Mesenchymal stem cell (in vitro differentiated cells and primary cell): ENCODE data around the gene SLCO3A1.
"Not testable (repeated sequence)": the region's sequence is repeated elsewhere in the genome, so short reads cannot be mapped to it uniquely, and the experiment has no call there.

ENCODE experiments used
- DNase-seq: peaks from one replicate; pipeline ENCODE4 v3.0.0-alpha.2; 2013
- H2AFZ ChIP-seq: one replicate; pipeline ENCODE4 v1.6.1; 2013; ENCODE audit warnings: low read depth, mild to moderate bottlenecking, control low read depth, inconsistent platforms, low read length, moderate library complexity
- H2AK5ac ChIP-seq: 2 replicates; pipeline ENCODE4 v1.6.1; 2013; ENCODE audit warnings: low read length, moderate library complexity, mild to moderate bottlenecking, inconsistent platforms; ENCODE audit not compliant: severe bottlenecking
- H2BK120ac ChIP-seq: one replicate; pipeline ENCODE4 v1.6.1; 2013; ENCODE audit warnings: low read depth, mild to moderate bottlenecking, inconsistent platforms, low read length, moderate library complexity
- H2BK12ac ChIP-seq, 2 experiments: one replicate each; pipeline ENCODE4 v1.6.1; 2013; ENCODE audit warnings: inconsistent platforms in 2 of 2, low read length in 2 of 2, mild to moderate bottlenecking in 2 of 2, moderate library complexity in 2 of 2, control low read depth in 1 of 2
- H2BK15ac ChIP-seq: one replicate; pipeline ENCODE4 v1.6.1; 2013; ENCODE audit warnings: mild to moderate bottlenecking, low read depth, inconsistent platforms; ENCODE audit not compliant: poor library complexity, severe bottlenecking
- H2BK5ac ChIP-seq: 2 replicates; pipeline ENCODE4 v1.6.1; 2013; ENCODE audit warnings: low read depth, mild to moderate bottlenecking, low read length, control low read depth, inconsistent platforms; ENCODE audit not compliant: poor library complexity, severe bottlenecking
- H3K14ac ChIP-seq, 2 experiments: one replicate each; pipeline ENCODE4 v1.6.1; 2013; ENCODE audit warnings: inconsistent platforms in 2 of 2, low read length in 2 of 2, control low read depth in 1 of 2, mild to moderate bottlenecking in 1 of 2, moderate library complexity in 1 of 2
- H3K18ac ChIP-seq, 2 experiments: one replicate each; pipeline ENCODE4 v1.6.1; 2013; ENCODE audit warnings: inconsistent platforms in 2 of 2, low read length in 2 of 2, control low read depth in 1 of 2, low read depth in 1 of 2, mild to moderate bottlenecking in 1 of 2
- H3K23ac ChIP-seq, 2 experiments: one replicate each; pipeline ENCODE4 v1.6.1; 2013; ENCODE audit warnings: inconsistent platforms in 2 of 2, low read length in 2 of 2, mild to moderate bottlenecking in 2 of 2, moderate library complexity in 2 of 2, control low read depth in 1 of 2
- H3K27ac ChIP-seq: 2 replicates; pipeline ENCODE4 v1.5.1; 2013; ENCODE audit warnings: mild to moderate bottlenecking, moderate library complexity, low read length, control low read depth, inconsistent platforms; ENCODE audit not compliant: poor library complexity, severe bottlenecking
- H3K27me3 ChIP-seq, 2 experiments: 2 replicates each; pipeline versions ENCODE4 v1.6.1 to v1.7.0; 2013; ENCODE audit warnings: low read length in 2 of 2, mild to moderate bottlenecking in 2 of 2, moderate library complexity in 2 of 2, control low read depth in 1 of 2, inconsistent platforms in 1 of 2; ENCODE audit not compliant: control insufficient read depth in 1 of 2, insufficient read depth in 1 of 2
- H3K36me3 ChIP-seq, 2 experiments: 2 replicates each; pipeline versions ENCODE4 v1.6.1 to v1.7.0; 2013; ENCODE audit warnings: low read length in 2 of 2, control low read depth in 1 of 2, inconsistent platforms in 1 of 2, low read depth in 1 of 2, mild to moderate bottlenecking in 1 of 2; ENCODE audit not compliant: insufficient read depth in 2 of 2, control insufficient read depth in 1 of 2
- H3K4ac ChIP-seq, 2 experiments: one replicate each; pipeline ENCODE4 v1.6.1; 2013; ENCODE audit warnings: inconsistent platforms in 2 of 2, low read length in 2 of 2, mild to moderate bottlenecking in 2 of 2, moderate library complexity in 2 of 2, control low read depth in 1 of 2, low read depth in 1 of 2
- H3K4me1 ChIP-seq: 2 replicates; pipeline ENCODE4 v1.6.1; 2013; ENCODE audit warnings: low read depth, low read length, control low read depth; ENCODE audit not compliant: control insufficient read depth, insufficient read depth
- H3K4me2 ChIP-seq: 2 replicates; pipeline ENCODE4 v1.6.1; 2013; ENCODE audit warnings: low read length, mild to moderate bottlenecking, inconsistent platforms; ENCODE audit not compliant: poor library complexity, severe bottlenecking
- H3K4me3 ChIP-seq, 2 experiments: 2 replicates each; pipeline versions ENCODE4 v1.5.1 to v1.7.0; 2013; ENCODE audit warnings: low read length in 2 of 2, mild to moderate bottlenecking in 2 of 2, control low read depth in 1 of 2, low read depth in 1 of 2; ENCODE audit not compliant: insufficient read depth in 1 of 2
- H3K79me1 ChIP-seq: replicated peaks from 2 replicates; pipeline ENCODE4 v1.6.1; 2013; ENCODE audit warnings: mild to moderate bottlenecking, control low read depth, low read length, inconsistent platforms; ENCODE audit not compliant: poor library complexity, severe bottlenecking
- H3K9ac ChIP-seq: 2 replicates; pipeline ENCODE4 v1.7.0; 2013; ENCODE audit warnings: mild to moderate bottlenecking, low read length, moderate library complexity
- H3K9me3 ChIP-seq: 2 replicates; pipeline ENCODE4 v1.7.0; 2013; ENCODE audit warnings: mild to moderate bottlenecking, low read length; ENCODE audit not compliant: control insufficient read depth
- H4K8ac ChIP-seq: one replicate; pipeline ENCODE4 v1.6.1; 2013; ENCODE audit warnings: inconsistent platforms, mild to moderate bottlenecking, low read length, moderate library complexity
- H4K91ac ChIP-seq: one replicate; pipeline ENCODE4 v1.6.1; 2013; ENCODE audit warnings: mild to moderate bottlenecking, low read length, inconsistent platforms
- WGBS: methylation state at CpG from one replicate; pipeline ENCODE4 v1.1.7; 2013; ENCODE audit warnings: mixed read lengths; 5-methylcytosine and 5-hydroxymethylcytosine counted together

The SLCO3A1 gene

GRCh38 chr15:92205255-92205739, 351.8 kb downstream of the SLCO3A1 start:
- no peak overlapping the region for H3K4me3 ChIP-seq
- no peak overlapping the region for H2BK12ac ChIP-seq
- H3K14ac ChIP-seq, result no peak overlapping the region
- no peak overlapping the region for H4K8ac ChIP-seq
- H4K91ac ChIP-seq, result no peak overlapping the region
- no peaks in the 10 kb centered on the region for H3K9me3 ChIP-seq
- H3K9ac ChIP-seq, result no peak overlapping the region
- H2BK120ac ChIP-seq, result no peak overlapping the region
- no peak overlapping the region for H2AFZ ChIP-seq
- no peak overlapping the region for H2BK5ac ChIP-seq
- H3K36me3 ChIP-seq, result no peaks in the 10 kb centered on the region
- no peak overlapping the region for H3K18ac ChIP-seq
- H3K79me1 ChIP-seq, result no peaks in the 10 kb centered on the region
- no peak for DNase-seq
- H3K27ac ChIP-seq, result no peak overlapping the region
- no peak overlapping the region for H3K4me2 ChIP-seq
- WGBS, result 32% methylated on average over 2 of the region's 2 CpGs
- no peaks in the 10 kb centered on the region for H3K27me3 ChIP-seq
- H2AK5ac ChIP-seq, result no peak overlapping the region
- H3K4me1 ChIP-seq, result no peaks in the 10 kb centered on the region
- no peak overlapping the region for H3K23ac ChIP-seq
- H3K4ac ChIP-seq, result no peak overlapping the region
- no peak overlapping the region for H2BK15ac ChIP-seq

- not testable (repeated sequence) for H4K8ac ChIP-seq, H3K4ac ChIP-seq, H2BK5ac ChIP-seq, H4K91ac ChIP-seq, H2BK15ac ChIP-seq, H3K14ac ChIP-seq, H2BK12ac ChIP-seq, H3K4me2 ChIP-seq, H3K9me3 ChIP-seq, H3K27me3 ChIP-seq, H2AK5ac ChIP-seq, H3K18ac ChIP-seq, H3K79me1 ChIP-seq, DNase-seq, H3K27ac ChIP-seq, H3K23ac ChIP-seq, H2BK120ac ChIP-seq, H3K36me3 ChIP-seq, H3K4me1 ChIP-seq, H2AFZ ChIP-seq, H3K9ac ChIP-seq, H3K4me3 ChIP-seq
- WGBS, result 62% methylated on average over 6 of the region's 6 CpGs
These were observed 354.1 kb downstream of the SLCO3A1 start for GRCh38 chr15:92207601-92208000.
